Astrocyte (in vitro differentiated cells and primary cell): Measurements from ENCODE around the gene TAF8. TPM values are rescaled to one million over a fixed set of nuclear protein-coding genes. Genes with fewer than 3 reads are reported as not detected.
A peak's percentile ranks its signal among the peaks of the same experiment; 100 is the strongest.

Experiments
- DNase-seq: peaks from one replicate; pipeline ENCODE4 v3.0.0-alpha.2; 2010; ENCODE audit warnings: low read depth
- FAIRE-seq: peaks from 2 replicates; lab custom pipeline; 2011; peaks lifted over from hg19 to GRCh38; lab: Jason Lieb, UNC
- H2AFZ ChIP-seq: 2 replicates; pipeline ENCODE4 v1.6.0; 2012; ENCODE audit warnings: low read depth, low read length, inconsistent platforms
- H3K27ac ChIP-seq: 2 replicates; pipeline ENCODE4 v1.5.1; 2011; ENCODE audit warnings: low read depth, low read length, inconsistent platforms
- H3K27me3 ChIP-seq: 2 replicates; pipeline ENCODE4 v1.6.0; 2011; ENCODE audit warnings: low read length, inconsistent platforms; ENCODE audit not compliant: insufficient read depth
- H3K36me3 ChIP-seq: 2 replicates; pipeline ENCODE4 v1.5.1; 2011; ENCODE audit warnings: low read length, inconsistent platforms; ENCODE audit not compliant: insufficient read depth
- H3K4me1 ChIP-seq: 2 replicates; pipeline ENCODE4 v1.5.1; 2011; ENCODE audit warnings: low read length, inconsistent platforms; ENCODE audit not compliant: insufficient read depth
- H3K4me2 ChIP-seq: 2 replicates; pipeline ENCODE4 v1.6.0; 2012; ENCODE audit warnings: low read length, inconsistent platforms
- H3K4me3 ChIP-seq: 2 replicates; pipeline ENCODE4 v1.5.1; 2011; ENCODE audit warnings: low read depth, mild to moderate bottlenecking, low read length, inconsistent platforms; ENCODE audit not compliant: insufficient read depth
- H3K79me2 ChIP-seq: 2 replicates; pipeline ENCODE4 v1.6.0; 2012; ENCODE audit warnings: mild to moderate bottlenecking, low read length, inconsistent platforms; ENCODE audit not compliant: insufficient read depth
- H3K9ac ChIP-seq: 2 replicates; pipeline ENCODE4 v1.6.0; 2012; ENCODE audit warnings: mild to moderate bottlenecking, low read length, inconsistent platforms
- H3K9me3 ChIP-seq: 2 replicates; pipeline ENCODE4 v1.5.1; 2012; ENCODE audit warnings: low read depth, mild to moderate bottlenecking, low read length, inconsistent platforms; ENCODE audit not compliant: insufficient read depth
- H4K20me1 ChIP-seq: 2 replicates; pipeline ENCODE4 v1.6.0; 2012; ENCODE audit warnings: low read length, inconsistent platforms; ENCODE audit not compliant: insufficient read depth
- H3K27ac Mint-ChIP-seq: one replicate; pipeline ENCODE4 v1.8.0; 2021; ENCODE audit warnings: mild to moderate bottlenecking, mixed read lengths; ENCODE audit not compliant: unreplicated experiment
- H3K27me3 Mint-ChIP-seq: one replicate; pipeline ENCODE4 v1.8.0; 2021; ENCODE audit warnings: low read depth, mixed read lengths; ENCODE audit not compliant: unreplicated experiment
- H3K36me3 Mint-ChIP-seq: one replicate; pipeline ENCODE4 v1.8.0; 2021; ENCODE audit warnings: low read depth, mixed read lengths; ENCODE audit not compliant: unreplicated experiment
- H3K4me1 Mint-ChIP-seq: one replicate; pipeline ENCODE4 v1.8.0; 2021; ENCODE audit warnings: low read depth, mixed read lengths; ENCODE audit not compliant: unreplicated experiment
- H3K4me3 Mint-ChIP-seq: one replicate; pipeline ENCODE4 v1.8.0; 2021; ENCODE audit warnings: mild to moderate bottlenecking, moderate library complexity, mixed read lengths; ENCODE audit not compliant: unreplicated experiment
- H3K9me3 Mint-ChIP-seq: one replicate; pipeline ENCODE4 v1.8.0; 2021; ENCODE audit warnings: mild to moderate bottlenecking, mixed read lengths; ENCODE audit not compliant: unreplicated experiment
- CTCF ChIP-seq: IDR thresholded peaks from 2 replicates; pipeline ENCODE4 v1.5.1; 2011; ENCODE audit warnings: low read depth, mild to moderate bottlenecking, inconsistent platforms, low read length, moderate library complexity; ENCODE audit not compliant: insufficient read depth
- EZH2 ChIP-seq: IDR thresholded peaks from 2 replicates; pipeline ENCODE4 v1.6.1; 2012; ENCODE audit warnings: mild to moderate bottlenecking, low read length, inconsistent platforms; ENCODE audit not compliant: insufficient read depth
- total RNA-seq: library from RNA; stranded (reverse); gene quantifications from 2 replicates; pipeline ENCODE4 v1.2.1, GENCODE V29; 2021

Gene TAF8
- total RNA-seq, 1 donor from 2014 or later: 14.8 TPM

DNA sequence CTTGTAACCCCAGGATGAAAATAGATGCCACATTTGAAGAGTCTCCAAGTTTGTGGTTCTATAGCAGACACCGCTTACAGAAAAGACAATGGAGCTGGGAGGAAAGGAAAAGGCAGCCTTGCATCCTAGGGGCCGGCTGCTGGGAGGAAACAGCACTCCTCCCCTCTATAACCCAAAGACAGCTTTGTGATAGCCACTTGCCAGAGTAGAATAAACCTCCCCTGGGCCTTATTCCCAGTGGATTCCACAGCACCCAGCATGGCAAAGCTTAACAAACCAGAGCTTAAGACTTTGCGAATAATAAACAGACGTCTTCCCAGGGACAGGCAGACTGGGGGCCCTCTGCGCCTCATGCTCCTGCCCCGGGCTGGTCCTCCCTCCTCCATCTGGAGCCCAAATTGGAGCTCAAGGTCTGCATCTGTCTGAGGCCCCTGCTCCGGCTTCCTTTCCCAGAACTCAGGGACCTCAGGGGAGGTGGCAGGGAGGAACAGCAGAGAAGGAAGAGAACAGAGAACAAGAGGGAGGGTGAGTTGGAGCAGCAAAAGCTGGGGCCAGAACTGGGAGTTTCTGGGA is 8.8 kb upstream of the TAF8 start:
- Histone ChIP-seq H3K36me3 (no peaks in the 10 kb centered on the region), H3K9me3 (no peaks in the 10 kb centered on the region), H3K4me2 (no peak overlapping the region), H3K4me3 (no peak overlapping the region), H4K20me1 (peaks cover 4% of the 10 kb centered on the region), H3K4me1 (peaks cover 19% of the 10 kb centered on the region), H3K27me3 (peaks cover under 1% of the 10 kb centered on the region), H3K79me2 (no peaks in the 10 kb centered on the region), H2AFZ (no peak overlapping the region), H3K9ac (no peak overlapping the region), H3K27ac (no peak overlapping the region)
- peaks cover 28% of the 10 kb centered on the region for H3K4me1 Mint-ChIP-seq
- no peaks in the 10 kb centered on the region for H3K9me3 Mint-ChIP-seq
- peaks cover 5% of the 10 kb centered on the region for H3K36me3 Mint-ChIP-seq
- DNase-seq: no peak
- no peak overlapping the region for H3K4me3 Mint-ChIP-seq
- FAIRE-seq: no peak
- H3K27ac Mint-ChIP-seq: no peak overlapping the region
- TF ChIP-seq EZH2 (no peak), CTCF (no peak)
- no peaks in the 10 kb centered on the region for H3K27me3 Mint-ChIP-seq

DNA sequence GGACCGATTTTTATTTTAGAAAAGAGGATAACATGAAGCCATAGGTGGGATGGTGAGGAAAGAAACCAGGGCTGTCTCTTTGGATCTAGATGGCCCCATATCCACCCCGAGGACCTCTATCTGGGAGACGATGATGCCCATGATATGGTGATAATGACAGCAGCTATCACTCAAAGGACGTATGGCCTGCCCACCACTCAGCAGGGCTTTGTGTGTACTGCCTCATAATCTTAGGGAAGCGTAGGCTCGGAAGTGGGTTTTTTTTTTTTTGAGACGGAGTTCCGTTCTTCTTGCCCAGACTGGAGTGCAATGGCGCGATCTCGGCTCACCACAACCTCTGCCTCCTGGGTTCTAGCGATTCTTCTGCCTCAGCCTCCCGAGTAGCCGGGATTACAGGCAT is 8.2 kb upstream of the TAF8 start:
- Mint-ChIP-seq H3K9me3 (no peaks in the 10 kb centered on the region), H3K27me3 (no peaks in the 10 kb centered on the region), H3K4me1 (peaks cover 32% of the 10 kb centered on the region), H3K36me3 (peaks cover 5% of the 10 kb centered on the region), H3K27ac (no peak overlapping the region), H3K4me3 (no peak overlapping the region)
- Histone ChIP-seq H3K4me2 (no peak overlapping the region), H3K9me3 (no peaks in the 10 kb centered on the region), H3K4me3 (no peak overlapping the region), H3K79me2 (no peaks in the 10 kb centered on the region), H3K36me3 (no peaks in the 10 kb centered on the region), H4K20me1 (peaks cover 7% of the 10 kb centered on the region), H2AFZ (no peak overlapping the region), H3K27me3 (peaks cover 5% of the 10 kb centered on the region), H3K9ac (no peak overlapping the region), H3K27ac (no peak overlapping the region), H3K4me1 (peaks cover 19% of the 10 kb centered on the region)
- TF ChIP-seq CTCF (no peak), EZH2 (no peak)
- DNase-seq (no peak), FAIRE-seq (no peak)

DNA sequence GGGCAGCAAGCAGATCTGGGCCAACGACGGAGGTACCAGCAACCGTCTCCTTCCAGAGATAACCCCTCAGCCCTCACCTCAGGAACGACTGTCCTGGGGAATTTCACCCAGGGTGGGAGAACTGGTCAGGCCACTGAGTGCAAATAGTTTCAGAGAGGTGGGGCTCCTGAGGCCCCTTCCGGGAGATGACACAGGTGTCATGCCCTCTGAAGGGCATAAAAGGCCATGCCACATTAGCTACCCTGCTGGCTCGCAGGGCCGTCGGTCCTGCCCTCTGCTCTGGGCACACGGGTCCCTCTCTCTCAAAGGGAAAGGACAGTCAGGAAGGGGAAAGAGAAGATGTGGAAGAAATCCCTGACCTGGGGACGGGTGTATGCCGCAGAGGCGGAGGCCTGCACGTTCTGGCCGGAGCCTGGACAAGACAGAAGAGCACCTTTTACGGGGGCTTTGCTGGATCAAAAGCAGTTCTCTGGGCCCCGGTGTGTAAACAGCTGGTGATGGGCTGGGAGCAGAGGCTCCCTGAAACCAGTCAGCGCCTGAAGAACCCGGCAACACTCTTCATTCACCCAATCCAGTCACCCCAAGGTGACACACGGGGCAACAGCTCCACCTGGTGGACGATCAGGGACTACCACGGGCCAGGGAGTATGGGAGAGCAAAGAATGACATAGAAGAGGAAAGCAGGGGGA is 6.4 kb upstream of the TAF8 start:
- no peaks in the 10 kb centered on the region for H3K79me2 ChIP-seq
- H3K27ac Mint-ChIP-seq: no peak overlapping the region
- no peak overlapping the region for H3K27ac ChIP-seq
- peak overlapping the region; percentile 13 for H2AFZ ChIP-seq
- FAIRE-seq (no peak), DNase-seq (peak; percentile 39)
- no peaks in the 10 kb centered on the region for H3K27me3 Mint-ChIP-seq
- H3K9me3 Mint-ChIP-seq: no peaks in the 10 kb centered on the region
- H3K4me3 Mint-ChIP-seq: peak overlapping the region; percentile 67
- peaks cover 32% of the 10 kb centered on the region for H3K4me1 Mint-ChIP-seq
- H3K4me1 ChIP-seq: peaks cover 19% of the 10 kb centered on the region
- TF ChIP-seq EZH2: no peak
- TF ChIP-seq CTCF: peak; percentile 97
- H4K20me1 ChIP-seq: peaks cover 7% of the 10 kb centered on the region
- peaks cover 5% of the 10 kb centered on the region for H3K36me3 Mint-ChIP-seq
- no peaks in the 10 kb centered on the region for H3K9me3 ChIP-seq
- no peaks in the 10 kb centered on the region for H3K36me3 ChIP-seq
- no peak overlapping the region for H3K4me3 ChIP-seq
- peaks cover 17% of the 10 kb centered on the region for H3K27me3 ChIP-seq
- peak overlapping the region; percentile 16 for H3K4me2 ChIP-seq
- H3K9ac ChIP-seq: peak overlapping the region; percentile 15
